Left renal pelvis (tissue), 4 donors: Measurements from ENCODE around the gene YTHDF1. TPM values are rescaled to one million over a fixed set of nuclear protein-coding genes. Genes with fewer than 3 reads are reported as not detected.

ENCODE experiments used
- DNase-seq, 4 donors: peaks; one replicate each; pipeline ENCODE4 v3.0.0-alpha.2; 2013; ENCODE audit warnings: low read depth in 4 of 4, low spot score in 3 of 4
- polyA plus RNA-seq, 4 donors: library from polyadenylated mRNA; unstranded; fragments of 120-200 nt; gene quantifications; one replicate each; pipeline ENCODE4 v1.2.1, GENCODE V29; 2013; ENCODE audit not compliant: insufficient read length in 4 of 4

Gene YTHDF1
- polyA plus RNA-seq, 4 donors = 39.6 to 46.7 (median 42.8) TPM

DNA sequence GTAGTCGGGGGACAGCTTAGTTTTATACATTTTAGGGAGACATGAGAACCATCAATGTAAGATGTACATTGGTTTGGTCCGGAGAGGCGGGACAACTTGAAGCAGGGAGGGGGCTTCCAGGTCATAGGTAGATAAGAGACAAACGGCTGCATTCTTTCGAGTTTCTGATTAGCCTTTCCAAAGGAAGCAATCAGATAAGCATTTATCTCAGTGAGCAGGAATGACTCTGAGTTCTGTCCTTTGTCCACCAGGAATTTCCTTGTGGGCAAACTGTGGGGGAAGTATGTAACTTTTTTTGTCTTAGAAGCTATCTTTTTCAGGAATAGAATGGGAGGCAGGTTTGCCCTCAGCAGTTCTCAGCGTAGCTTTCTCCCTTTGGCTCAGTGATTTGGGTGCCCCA, 1.4 kb downstream of the YTHDF1 start:
- DNase-seq = no peak

- no peak for DNase-seq
These were observed 3.1 kb downstream of the YTHDF1 start for GRCh38 chr20:63212792-63213191.

- DNase-seq = no peak
These were observed 3.6 kb downstream of the YTHDF1 start for GRCh38 chr20:63212393-63212730.

- DNase-seq = no peak
These were observed 5.8 kb downstream of the YTHDF1 start for GRCh38 chr20:63210011-63210605.

- no peak for DNase-seq
These were observed 7.5 kb downstream of the YTHDF1 start for GRCh38 chr20:63208346-63208909.

DNA sequence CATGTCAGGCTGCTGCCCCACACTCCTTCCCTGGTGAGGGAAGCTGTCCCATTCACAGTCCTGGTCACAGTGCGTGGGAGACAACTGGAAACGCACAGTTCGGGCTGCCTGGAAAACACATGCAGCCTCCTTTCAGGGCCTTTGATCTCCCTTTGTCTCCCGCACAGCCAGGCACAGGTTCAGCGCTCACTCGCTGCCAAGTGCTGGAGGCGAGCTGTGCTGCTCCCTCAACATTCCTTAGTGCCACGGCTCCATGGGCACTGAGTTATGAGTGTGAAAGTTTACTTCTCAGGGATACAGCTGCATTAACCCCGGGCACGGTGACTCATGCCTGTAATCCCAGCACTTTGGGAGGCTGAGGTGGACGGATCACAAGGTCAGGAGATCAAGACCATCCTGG, 9.1 kb downstream of the YTHDF1 start:
- DNase-seq = no peak

DNA sequence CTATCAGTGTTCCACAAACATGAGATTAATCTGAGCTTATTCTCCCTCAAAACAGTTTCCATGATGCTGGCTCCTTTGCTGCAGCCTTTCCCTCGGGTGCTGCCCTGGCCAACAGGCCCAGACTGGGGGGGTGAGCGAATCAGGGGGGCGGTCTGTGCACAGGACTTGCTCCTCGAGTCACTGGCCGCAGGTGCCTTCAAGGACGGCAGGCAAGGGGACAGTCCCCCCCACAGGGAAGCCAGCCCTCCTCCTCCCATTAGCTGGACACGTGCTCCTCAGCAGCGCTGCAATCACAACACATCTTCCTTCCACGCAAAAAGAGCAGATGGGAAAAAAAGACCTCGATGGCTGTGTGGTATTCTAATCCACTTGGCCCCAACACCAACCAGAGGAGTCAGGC, 10.0 kb downstream of the YTHDF1 start:
- DNase-seq = no peak

- no peak for DNase-seq
These were observed 11.6 kb downstream of the YTHDF1 start for GRCh38 chr20:63204362-63204761.

DNA sequence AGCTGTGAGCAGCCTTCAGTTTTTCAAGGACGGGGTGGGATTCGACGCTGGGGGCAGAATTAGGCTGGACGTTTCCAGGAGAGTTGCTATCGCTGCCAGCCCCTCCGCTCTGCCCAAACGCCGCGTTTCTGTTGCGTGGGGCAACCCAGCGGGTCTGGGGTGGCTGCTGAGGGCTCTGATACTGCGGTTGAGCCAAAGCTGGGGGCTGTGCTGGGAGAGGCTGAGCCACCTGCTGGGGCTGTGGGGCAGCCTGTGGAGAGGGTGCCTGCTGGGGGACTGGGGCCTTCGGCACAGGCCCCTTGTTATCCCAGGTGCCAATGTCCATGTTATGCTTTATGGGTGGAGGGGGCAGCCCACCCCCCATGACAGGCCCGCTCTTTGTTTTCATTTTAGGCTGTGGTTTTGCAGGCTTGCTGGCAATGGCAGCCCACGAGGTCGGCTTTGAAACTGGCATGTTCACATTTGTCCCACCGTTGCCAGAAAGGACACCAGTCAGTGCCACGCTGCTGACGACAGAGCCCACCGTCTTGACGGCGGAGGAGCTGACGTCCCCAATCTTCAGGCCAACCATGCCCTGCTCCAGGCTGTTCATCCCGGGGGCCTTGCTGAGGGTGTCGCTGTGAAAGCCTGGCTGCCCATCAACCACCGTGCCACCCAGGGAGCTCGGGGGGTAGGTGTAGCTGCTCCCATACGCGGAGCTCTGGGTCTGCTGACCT, 13.0 kb downstream of the YTHDF1 start:
- no peak for DNase-seq

DNA sequence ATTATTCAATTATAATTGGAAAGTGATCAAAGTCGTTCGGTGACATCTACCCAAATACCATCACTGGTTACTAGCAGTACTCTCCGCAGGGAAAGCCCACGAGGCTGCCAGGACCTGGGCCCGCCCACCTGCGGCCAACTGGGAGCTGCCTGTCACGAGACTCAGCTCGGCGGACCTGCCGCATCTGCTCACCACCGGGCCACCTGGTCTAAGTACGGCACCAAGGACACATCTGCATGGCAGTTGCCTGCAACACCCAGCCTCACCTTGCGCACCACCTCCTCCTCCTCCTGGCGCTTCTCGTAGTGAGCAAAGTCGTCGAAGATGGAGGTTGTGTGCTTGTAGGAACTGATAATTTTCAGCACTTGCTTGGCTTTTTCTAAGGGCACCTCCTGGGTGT, 13.9 kb downstream of the YTHDF1 start:
- no peak for DNase-seq

DNA sequence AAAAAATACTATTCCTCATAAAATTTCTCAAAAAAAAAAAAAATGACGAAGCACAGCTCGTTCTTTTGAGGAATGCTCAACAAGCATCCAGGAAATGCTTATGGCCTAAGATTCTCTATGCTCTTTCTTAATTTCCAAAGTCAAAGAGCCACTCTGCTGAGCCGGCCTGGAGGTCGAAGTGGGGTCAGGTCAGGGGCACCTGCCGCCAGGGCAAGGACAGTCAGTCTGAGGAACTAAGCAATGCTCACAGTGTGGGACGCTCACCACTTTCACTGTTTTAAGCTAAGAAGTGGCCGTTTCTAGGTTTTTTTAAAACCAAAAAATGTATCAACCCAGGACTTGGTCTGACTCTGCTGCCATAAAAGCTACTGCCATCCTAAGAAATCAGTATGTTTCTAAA, 17.3 kb downstream of the YTHDF1 start:
- no peak for DNase-seq

- DNase-seq = no peak
These were observed 19.0 kb downstream of the YTHDF1 start for GRCh38 chr20:63196768-63197470.

DNA sequence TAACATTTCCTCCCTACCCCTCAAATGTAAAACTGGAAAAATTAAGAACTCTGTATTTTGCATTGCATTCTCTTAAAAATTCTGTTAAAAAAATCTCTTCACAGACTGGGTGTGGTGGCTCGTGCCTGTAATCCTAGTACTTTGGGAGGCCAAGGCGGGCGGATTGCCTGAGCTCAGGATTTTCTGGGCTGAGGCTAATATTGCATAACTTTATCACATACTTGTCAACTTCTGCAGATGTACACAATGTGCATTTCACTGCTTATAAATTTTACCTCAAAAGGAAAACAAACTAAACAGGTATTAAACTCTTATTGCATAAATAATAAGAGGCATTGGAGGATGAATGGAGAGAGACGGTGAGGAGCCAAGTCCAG, 21.1 kb downstream of the YTHDF1 start:
- DNase-seq = no peak

GRCh38 chr20:63194007-63194796, 21.7 kb downstream of the YTHDF1 start:
- DNase-seq = no peak

DNA sequence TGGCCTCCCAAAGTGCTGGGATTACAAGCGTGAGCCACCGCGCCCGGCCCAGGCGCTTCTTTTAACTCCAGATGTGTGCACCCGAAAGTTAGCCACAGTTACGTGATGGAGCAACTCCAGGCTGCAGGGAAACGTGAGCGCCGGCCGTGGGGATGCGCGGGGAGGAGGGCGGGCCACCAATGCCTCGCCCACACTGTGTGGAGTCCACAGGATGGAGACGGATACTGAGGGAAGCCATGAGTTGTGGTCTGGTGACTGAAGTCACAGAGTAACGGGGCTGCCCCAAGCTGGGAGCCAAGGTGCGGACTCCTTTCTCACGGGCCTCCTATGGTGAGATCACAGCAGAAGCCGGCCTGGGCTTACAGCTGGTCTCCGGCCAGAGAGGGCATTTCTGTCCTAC, 23.2 kb downstream of the YTHDF1 start:
- DNase-seq = no peak

DNA sequence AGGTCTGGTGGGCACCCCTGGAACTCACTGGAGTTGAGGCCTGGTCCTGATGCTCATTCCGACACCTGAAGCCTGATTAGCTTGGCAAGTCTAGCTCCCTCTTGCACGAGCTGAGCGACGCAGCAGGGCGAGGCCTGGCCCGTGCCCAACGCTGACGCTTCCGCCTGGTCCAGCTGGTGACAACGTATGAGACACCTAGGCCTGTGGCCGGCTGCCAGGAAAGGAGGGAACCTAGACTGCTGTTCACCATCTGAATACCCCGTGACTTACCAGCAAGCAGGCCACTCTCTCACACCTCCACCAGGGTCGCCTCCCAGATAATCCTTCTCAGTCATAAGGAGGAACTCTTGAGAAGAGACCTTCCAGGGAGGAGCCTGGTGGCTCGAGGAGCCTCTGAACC, 24.5 kb downstream of the YTHDF1 start:
- DNase-seq = no peak

DNA sequence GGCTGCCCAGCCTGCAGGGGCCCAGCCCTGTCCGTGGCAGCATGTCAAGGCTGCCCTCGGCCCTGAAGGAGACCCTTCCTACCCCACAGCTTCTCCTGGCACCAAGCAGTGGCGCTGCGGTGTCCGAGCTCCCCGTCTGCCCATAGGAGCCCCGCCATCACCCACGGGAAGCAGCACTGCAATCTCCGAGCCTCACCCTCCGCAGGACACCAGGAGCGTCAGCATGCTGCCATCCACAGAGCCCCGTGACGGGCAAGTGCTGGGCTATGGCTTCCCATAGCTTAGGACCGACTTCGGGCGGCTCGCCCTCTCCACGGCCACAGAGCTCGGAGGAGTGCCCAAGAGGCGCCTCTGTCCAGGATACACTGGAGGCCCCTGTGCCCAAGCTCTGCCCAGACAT, 25.1 kb downstream of the YTHDF1 start:
- DNase-seq = no peak

DNA sequence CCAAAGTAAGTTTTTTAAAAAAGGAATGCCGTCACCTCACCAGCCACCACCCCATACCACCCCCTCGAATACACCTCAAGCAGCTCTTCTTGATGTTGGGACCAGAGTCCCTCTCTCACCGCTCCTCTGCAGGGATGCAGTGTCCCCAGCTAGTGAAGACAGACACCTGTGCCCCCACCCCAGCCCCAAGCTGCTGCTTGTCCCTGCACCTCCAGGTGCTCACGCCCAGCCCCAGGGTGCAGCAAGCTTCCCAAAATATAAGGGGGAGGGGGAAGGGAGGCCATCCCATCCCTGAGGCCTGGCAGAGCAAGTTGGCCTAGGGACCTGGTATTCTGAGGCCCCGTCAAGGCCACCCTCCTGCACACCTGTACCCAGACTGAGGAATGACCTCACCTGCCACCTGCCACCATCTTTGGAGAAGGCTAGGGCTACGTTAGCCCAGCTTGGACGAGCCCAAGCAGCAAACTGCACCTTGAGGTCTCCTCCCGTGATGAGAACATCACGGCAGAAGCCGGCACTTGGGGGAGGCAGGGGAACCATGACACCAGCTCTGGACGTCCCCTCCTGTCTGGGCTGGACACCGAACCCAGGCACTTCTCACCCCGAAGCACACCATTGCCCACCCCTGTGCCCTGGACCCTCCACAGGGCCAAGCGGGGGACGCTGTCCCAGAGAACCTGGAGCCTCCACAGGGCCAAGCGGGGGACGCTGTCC, 25.9 kb downstream of the YTHDF1 start:
- DNase-seq = no peak

- DNase-seq = no peak
These were observed 26.6 kb downstream of the YTHDF1 start for GRCh38 chr20:63189322-63189642.

DNA sequence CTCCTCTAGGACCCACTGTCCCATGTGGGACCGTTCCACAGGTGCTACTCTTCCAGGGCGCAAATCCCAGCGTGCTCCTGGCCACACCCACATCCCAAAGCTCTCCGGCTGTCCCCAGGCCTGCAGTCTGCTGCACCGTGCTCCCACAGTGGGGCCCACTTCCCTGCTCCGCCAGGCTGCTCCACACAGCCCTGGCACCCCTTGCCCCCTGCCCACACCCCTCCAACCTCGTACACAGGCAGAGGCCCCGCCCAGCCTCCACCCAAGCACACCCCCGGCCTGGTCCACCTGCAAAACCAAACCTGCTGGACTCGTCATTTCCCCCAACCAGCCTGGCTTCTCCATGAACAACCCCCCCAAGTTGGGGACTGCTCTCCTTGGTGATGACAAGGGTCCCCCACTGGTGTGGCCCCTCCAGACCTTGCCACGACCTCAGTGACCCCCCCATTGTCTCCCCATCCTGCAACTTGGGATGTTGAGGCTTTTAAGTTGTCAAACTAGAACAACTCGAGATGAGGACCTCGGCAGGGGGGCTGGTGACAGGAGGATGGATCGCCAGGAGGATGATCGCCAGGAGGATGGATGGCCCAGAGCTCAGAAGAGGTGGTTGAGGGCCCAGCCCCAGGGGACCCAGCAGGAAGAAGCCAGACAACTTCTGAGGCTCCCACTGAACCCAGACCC, 27.1 kb downstream of the YTHDF1 start:
- DNase-seq = no peak
